CD4-positive, alpha-beta T cell treated with Interleukin-17A for 1 hour (primary cell): Measurements from ENCODE around the gene SMIM36.
"Not testable (repeated sequence)": the region's sequence is repeated elsewhere in the genome, so short reads cannot be mapped to it uniquely, and the experiment has no call there.

Experiments used
- DNase-seq: peaks from one replicate; pipeline ENCODE4 v3.0.0-alpha.2; 2020

SMIM36 gene

DNA sequence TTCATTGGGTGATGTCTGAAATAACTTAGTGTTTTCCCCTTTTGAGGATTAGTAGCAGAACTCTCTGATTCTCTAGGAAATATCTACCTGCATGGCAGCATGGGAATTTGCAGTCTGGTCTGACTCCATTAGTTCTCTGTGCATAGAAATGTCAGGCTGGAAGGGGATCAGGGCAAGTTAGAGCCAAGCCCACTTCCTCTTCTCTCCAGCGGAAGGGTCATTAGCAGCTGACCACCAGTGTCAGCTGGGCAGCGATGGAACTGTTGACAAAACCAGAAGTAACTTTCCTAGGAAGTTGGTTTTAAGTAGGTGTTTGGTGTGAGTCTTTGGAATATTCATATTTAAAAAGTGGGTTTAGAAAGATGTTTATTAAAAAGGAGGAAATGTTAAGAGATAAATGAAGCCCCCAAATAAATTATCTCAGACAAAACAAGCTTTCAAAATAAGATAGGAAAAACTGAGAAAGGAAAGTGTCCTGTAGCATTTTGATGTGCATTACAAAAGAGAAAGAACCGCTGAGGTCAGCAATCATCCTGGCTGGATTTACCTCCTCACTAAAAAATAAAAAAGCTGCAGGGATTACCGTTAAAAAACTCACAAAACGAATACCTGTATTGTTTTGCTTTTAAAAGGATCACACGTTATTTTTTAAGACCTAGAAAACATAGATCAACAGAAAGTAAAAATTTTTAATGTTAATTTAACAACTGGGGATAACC is 57.3 kb downstream of the SMIM36 start:
- DNase-seq: no peak

DNA sequence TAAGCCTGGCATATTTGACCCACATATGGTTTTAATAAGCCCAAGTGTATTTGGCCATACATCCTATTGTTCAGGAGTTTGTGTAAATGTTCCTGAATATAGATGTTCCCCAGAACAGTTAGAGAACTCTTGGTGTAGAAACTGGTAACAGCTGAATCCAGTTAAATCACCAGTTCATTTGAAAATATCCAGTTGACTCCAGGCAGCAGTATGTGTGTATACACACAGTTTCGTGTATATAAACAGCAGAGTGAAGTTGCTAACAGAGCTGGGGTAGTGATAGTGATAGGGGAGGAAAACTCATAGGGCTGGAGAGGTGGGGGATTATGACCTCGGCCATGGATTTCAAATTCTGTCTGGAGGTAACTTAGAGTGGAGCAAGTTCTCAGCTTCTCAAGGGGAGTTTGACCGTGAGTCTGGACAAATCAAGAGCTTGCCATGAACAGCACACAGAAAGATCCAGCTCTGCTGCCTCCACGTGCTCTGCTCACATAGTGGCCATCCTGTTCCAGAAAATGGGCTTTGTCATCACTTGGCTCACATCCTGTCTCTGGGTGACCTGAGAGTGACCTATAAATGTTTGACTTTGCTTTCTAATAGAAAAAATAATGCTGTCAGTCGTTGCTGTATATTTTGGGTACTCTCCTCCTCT is 59.0 kb downstream of the SMIM36 start:
- DNase-seq: no peak

DNA sequence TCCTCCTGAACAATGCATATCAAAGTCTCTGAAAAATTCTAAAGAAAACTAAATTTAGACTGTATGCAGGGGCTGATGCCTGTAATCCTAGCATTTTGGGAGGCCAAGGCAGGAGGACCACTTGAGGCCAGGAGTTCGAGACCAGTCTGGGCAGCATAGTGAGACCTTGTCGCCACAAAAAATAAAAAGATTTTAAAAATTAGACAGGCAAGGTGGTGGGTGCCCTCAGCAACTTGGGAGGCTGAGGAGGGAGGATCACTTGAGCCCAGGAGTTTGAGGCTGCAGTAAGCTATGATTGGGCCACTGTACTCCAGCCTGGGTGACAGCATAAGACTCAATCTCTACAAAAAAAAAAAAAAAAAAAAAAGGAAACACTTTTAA is 59.5 kb downstream of the SMIM36 start:
- DNase-seq: no peak

DNA sequence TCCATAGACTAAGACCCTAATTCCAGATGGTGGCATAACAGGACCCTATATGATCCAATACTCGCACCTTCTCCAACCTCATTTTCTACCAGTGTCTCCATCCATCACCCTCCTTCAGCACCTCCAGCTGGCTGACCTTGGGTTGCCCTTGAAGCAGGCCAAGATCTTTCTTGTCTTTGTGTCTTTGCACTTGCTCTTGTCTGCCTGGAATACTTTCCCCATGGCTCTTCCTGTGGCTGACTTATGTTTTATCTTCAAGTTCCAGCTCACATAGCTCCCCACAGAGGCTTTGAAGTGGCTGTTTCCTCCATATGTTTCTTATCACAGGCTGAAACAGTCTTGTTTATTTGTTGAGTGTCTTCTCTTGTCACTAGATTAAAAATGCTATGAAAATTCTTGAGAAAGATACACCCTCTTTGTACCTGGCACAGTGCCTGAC is 60.0 kb downstream of the SMIM36 start:
- no peak for DNase-seq

DNA sequence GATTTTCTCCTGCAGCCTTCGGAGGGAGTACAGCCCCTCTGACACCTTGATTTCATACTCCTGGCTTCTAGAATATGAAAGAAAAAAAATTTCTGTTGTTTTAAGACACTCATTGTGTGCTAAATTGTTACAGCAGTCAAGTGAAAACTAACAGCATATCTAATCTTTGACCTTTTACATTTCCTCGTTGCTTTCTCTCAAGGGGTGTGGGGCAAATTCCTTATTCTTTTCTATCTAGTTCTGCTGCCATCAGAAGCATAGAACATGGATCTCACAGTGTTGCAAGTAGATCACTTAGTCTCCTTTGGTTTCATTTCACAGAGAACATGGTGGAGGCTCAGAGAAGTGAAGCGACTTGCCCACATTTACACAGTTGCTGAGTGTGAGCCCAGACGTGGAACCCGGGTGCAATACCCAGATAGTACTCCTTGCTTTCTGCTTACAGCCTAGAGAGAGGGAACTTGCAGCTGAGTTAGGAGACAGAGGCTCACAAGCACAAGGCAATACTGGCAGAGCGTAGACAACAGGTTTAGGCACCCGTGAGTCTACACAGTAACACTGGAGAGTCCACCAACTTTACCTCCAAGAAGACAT is 60.9 kb downstream of the SMIM36 start:
- DNase-seq: no peak

DNA sequence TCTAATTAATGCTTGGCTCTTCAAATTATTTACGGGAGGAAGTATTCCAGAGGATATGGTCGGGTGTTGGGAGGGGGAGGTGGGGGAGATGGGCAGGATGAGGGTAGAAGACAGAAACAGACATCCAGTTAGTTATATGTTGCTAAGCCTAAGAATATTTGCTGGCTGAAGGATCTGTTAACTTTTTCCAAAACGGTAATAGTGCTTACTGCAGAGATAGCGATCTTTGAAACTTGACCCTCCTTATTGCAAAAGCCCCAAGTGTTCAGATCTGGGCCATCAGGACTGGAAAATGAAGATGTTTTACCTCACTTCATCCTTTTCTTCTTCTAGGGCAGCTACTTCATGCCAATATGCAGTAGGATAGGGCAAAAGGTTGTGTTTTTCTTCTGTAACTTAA is 62.6 kb downstream of the SMIM36 start:
- no peak for DNase-seq

DNA sequence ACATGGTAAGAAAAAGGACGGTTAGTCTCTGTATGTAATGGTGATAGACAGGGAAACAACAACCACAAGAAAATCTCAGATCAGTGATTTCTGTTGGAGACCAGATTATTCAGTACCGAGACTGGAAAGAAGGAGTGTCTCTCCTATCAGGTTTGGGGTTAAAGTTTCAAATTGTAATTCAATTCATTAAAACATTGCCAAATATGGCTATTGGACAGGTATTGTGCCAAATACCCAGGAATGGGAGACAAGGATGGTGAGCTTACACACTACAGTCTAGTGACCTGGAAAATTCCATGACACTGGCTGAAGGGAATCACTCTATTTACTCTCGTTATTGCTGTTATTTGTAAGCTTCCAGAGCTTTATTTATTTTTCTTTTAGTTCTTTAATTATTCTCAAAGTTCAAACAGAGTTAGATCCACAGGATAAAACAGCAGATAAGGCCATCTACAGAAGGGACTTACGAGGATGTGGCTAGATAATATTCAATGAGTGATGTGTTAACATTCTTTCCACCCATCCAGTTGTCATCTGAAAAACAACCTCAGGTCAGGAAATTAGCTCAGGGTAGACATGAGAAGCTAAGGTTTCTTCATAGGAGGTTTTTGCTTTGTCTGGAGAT is 64.6 kb downstream of the SMIM36 start:
- no peak for DNase-seq

DNA sequence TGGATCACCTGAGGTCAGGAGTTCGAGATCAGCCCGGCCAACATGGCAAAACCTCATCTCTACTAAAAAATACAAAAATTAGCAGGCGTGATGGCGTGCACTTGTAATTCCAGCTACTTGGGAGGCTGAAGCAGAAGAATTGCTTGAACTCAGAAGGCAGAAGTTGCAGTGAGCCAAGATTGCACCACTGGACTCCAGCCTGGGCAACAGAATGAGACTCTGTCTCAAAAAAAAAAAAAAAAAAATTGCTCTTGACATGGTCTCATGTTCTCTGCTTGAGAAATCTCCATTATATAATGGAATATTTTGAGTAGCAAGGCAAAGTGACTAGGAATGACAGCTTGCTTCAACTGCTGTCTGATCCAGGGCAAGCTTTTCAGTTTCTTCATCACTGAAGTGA is 65.2 kb downstream of the SMIM36 start:
- not testable (repeated sequence) for DNase-seq

- no peak for DNase-seq
These were observed 66.5 kb downstream of the SMIM36 start for GRCh38 chr17:55444471-55445441.

GRCh38 chr17:55443904-55444303 is 67.3 kb downstream of the SMIM36 start:
- DNase-seq: no peak

DNA sequence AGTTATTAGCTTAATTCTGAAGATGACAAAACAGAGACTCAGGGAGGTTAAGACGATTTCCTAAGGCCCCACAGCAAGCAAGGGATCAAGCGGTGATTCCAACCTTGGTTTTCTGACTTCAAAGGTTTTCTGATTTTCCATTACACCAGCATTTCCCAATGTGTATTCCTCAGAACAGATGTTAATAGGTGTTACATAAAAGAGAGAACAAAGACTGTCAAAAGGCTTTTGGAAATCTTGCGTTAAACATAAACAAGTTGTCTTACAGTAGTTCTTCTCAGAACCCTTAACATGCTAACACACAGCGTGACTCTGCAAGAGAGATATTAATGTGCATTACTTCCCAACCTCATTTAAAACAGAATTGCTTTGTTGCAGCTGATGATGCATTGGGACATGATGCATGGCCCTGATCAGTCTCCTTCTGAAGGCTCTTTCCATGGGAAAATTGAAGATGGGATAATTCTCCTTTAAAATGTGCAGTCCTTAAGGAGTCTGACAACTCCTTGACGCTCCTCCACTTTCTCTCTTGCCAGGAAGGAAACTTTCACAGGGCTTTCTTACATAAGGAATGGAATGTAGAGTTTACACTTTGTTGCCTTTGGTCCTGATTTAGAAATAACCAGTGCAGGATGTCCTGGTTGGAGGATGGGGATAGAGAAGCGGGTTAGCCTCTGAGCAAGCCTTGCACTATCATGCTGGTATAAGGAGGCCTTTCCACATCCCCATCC is 68.1 kb downstream of the SMIM36 start:
- no peak for DNase-seq

DNA sequence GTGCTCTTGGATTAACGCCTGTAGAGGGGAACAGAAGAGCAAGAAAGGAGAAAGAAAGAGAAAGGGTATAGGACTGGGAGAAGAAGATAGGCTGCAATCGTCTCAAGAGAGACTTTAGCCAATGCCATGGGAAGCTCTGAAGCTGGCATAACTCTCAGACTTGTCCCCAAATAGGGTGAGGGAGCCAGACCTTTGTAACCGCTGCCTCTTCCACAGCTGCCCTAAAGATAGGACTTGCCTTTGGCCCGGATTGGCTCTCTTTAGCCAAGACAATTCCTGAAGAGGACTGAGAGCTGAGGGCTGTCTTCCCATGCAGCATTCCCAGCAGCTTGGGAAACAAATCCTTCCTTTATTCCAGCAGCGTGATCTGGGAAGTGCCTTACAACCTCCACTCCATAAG is 68.8 kb downstream of the SMIM36 start:
- no peak for DNase-seq

DNA sequence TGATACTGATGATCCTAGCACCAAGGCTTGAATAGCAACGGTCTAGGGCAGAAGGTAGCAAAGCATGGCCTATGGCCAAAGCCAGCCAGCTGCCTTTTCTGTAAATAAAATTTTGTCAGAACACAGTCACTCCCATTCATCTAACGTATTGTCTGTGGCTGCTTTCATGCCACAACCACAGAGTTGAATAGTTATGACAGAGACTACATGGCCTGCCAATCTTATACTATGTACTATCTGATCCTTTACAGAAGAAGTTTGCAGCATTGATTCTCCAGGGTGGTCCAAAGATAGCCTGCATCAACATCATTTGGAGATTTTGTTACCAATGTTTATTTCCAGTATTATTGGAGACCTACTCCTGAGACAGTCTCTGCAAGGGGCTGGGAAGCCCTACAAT is 69.7 kb downstream of the SMIM36 start:
- no peak for DNase-seq

DNA sequence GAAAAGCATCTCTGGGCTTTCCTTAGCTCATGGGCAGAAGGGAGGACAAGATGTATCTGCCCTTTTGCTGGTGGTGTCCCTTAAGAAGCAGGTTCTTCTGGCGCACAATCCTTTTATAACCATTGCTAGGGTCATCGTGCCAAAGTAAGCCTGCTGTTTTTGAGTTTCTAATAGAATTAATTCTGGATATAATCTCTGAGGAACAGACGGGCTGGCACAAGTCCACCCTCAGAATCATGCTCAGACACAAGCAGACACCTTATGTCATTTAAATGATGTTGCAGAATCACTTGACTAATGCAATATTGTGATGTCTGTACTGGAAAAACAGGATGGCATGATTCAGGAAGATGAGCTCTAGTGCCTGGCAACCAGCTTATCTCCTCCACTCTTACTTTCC is 70.9 kb downstream of the SMIM36 start:
- no peak for DNase-seq

DNA sequence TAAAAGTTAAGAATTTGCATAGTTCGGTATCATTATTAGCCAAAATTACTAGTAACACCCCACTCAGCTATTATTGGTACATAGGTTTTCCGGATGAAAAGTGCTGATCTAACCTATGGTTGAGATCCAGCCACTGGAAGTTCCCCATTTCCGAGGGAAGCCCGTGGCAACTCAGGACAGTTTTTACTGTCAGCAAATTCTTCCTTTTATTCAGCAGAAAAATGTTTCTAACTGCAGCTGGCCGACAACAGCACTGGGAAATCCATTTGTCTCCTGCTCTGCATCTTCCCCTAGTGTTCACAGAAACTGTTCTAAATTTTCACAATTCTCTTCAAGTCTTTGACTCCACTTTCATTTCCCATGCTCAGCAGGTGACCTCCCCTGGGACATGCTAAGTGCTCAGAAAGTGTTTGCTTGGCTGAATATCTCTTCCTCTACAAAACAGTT is 74.1 kb downstream of the SMIM36 start:
- DNase-seq: no peak

DNA sequence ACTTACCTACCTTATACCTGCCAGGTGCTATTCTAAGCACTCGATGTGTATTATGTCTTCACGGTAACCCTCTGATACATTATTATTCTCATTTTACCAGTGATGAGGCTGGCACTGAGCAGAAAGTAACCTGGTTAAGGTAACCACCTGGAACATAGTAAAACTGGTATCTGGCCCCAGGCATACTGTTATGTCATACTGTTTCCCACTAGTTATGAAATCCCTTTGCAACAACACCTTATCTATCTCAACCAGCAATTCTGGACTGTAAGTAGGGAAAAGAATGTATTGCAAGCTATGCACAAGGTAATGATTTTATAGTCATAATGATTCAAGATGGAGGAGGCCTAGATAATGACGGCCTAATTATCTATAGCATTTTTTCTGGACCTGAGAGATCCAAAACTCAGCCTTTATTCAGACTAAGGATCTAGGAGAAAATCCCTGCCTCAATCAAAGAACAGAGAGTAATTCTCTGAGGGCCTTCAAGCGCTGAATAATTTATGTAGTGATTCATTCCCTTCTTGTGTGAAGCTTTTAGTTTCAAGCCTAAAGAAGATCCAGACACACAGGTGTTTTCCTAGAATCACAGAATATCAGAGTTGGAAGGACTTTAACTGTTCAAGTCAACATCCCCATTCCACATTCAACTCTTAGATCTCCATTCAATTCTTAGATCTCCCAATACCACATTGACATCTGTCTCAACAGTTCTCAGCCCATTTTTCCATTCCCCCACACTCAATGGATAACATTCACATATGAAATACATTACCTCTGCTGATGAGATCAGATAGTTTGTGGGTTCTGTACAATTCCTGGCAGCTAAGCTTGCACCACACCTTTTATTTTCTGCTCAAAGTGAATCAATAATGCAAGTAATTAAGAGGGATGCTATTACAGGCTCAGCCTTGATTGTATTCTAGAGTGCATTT is 74.8 kb downstream of the SMIM36 start:
- DNase-seq: no peak

DNA sequence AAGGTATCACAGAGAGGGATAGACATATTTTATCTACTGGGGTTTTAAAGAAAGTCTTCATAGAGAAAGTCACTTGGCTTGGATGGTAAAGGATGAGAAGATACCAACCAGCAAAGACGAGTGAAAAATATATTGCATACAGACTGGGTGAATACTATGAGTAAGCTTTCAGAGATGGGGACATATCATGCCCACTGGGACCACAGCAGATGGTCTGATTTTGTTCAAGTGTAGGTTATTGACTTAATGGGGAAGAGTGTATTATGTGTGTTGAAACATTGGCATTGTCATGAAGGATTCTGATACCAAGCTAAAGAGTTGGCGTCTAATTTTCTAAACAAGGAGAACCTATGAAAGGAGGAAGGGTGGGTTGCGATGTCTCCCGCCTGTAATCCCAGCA is 75.8 kb downstream of the SMIM36 start:
- no peak for DNase-seq

- no peak for DNase-seq
These were observed 76.5 kb downstream of the SMIM36 start for GRCh38 chr17:55434721-55435120.

GRCh38 chr17:55433629-55434422 is 77.4 kb downstream of the SMIM36 start:
- no peak for DNase-seq
